Activated naive CD4-positive, alpha-beta T cell treated with Interleukin-2 at 50 U/mL for 16 hours (primary cell): ENCODE data around the gene TEX11.
"Not testable (repeated sequence)": the region's sequence is repeated elsewhere in the genome, so short reads cannot be mapped to it uniquely, and the experiment has no call there.

Experiments used
- DNase-seq: peaks from one replicate; pipeline ENCODE4 v3.0.0-alpha.2; 2020

TEX11 gene

GRCh38 chrX:70569922-70570576, 338.5 kb downstream of the TEX11 start:
- DNase-seq, result not testable (repeated sequence)

DNA sequence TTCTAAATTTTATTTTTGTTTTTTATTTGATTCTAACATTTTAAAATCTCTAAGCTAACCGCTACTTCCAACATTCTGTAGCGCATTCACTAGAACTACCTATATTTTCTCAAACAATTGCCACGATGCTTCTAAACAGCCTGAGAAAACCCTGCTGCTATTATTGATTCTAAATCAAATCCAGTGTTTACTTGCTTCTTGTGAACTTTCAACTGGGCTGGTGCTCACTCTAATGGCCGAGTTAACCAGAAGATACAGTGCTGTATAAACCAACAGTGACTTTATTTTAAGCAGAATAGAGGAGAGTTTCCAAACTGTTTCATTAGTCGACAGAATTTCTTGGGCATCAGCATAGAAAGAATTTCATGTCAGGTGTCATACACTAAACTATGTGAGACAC, 353.6 kb downstream of the TEX11 start:
- no peak for DNase-seq

GRCh38 chrX:70554523-70554922, 354.0 kb downstream of the TEX11 start:
- DNase-seq, result no peak

DNA sequence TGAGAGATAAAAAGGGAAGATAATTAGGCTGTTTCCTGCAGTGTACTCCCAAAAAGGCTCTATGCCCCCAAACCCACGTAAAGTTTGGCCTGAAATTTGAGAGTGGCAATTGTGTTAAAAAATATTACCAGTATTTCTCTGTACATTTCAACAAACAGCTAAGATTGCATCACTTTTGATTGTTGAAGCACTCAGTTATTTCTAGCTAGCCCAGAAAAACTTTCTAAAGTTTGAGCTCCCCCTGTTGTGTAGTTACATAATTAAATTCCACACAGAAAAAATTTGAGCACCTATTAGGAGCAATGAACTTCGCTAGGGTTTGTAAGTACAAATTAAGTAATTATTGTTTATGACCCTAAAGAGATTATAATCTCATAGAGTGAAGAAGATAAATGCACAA, 354.4 kb downstream of the TEX11 start:
- DNase-seq, result no peak

GRCh38 chrX:70553516-70553915, 355.0 kb downstream of the TEX11 start:
- DNase-seq, result no peak

DNA sequence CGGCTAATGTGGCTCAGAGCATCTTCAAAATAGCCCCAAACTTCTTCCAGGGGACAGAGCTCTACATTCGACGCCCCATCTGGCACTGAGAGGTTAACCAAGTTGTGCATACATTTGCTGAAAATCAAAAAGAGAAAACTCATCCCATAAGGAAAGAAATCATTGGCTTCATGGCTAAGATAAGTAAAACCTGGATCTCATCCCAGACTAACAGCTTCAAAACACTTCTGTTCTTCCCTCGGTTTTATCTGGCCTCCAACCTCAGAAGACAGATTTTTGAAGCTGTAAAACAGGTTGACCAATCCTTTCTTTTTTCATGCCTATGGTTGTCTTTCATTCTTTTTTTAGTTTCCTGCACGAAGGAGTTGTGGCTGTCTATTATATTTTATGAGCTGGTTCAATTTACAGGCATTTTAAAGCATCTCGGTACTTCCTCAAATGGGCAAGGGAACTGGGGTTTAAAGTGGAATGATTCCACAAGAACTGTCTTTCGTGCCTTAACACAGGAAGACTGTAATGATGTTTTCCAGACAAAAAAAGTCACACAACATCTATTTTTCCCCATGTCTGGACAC, 356.3 kb downstream of the TEX11 start:
- DNase-seq, result no peak

- no peak for DNase-seq
Observed at GRCh38 chrX:70549429-70549828, 359.1 kb downstream of the TEX11 start.

DNA sequence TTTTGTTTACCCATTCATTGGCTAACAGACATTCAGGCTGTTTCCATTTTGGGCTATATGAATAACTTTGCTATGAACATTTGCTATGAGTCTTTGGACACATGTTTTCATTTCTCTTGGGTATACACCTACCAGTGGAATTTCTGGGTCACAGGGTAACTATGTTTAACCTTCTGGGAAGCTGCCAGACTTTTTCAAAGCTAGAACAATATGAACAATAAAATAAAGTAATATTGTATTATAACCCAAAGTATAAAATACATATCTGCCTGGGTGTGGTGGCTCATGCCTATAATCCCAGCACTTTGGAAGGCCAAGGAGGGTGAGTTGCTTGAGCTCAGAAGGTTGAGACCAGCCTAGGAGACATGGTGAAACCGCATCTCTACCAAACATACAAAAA, 373.3 kb downstream of the TEX11 start:
- DNase-seq, result no peak

DNA sequence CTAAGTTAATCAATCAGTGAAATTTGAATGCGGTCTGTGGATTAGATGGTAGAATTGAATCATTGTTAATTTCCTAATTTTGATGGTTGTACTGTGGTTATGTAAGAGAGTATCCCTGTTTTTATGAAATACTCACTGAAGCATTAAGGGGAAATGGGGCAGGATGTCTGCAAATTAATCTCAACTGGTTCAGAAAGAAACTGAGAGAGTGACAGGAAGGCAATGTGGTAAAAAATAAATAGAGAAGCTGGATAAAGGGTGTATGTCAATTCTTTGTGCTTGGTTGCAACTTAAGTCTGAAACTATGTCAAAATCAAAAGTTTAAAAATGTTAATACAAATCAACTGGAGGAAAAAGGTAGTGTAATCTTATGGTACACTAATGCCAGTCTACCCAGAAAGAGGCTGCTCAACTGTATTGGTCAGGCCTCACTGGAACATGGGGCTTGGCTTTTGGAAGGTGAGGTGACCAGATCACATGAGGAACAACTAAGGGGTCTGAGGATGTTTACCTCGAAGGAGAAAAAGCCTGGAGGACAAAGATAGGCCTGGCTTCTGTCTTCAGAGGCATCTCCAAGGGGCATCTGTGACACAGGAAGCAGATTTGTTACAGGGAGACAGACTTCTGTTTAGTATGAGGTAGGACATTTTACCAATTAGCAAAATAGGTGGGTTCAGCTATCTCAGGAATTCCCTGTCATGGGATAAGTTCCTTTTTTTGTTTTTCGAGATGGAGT, 380.7 kb downstream of the TEX11 start:
- no peak for DNase-seq

GRCh38 chrX:70527053-70527452, 381.5 kb downstream of the TEX11 start:
- DNase-seq, result no peak

DNA sequence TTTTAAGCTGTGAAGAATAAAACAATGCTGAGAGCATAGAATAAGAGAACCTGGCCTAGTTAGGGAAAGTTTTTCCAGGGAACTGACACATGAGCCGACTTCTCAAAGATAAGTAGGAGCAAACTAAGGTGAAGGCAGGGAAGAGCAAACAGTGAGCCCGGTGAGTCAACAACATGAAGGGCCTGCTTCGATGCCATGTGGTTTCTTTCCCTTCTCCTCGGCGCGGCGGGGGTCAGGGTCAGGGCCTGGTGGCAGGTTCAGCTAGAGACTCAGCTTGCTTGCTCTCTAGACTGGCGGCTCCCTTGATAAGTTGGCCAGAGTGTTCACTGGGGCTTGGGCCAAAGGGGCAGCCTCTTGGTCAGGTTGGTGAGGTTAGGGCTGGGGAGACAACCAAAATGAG, 382.8 kb downstream of the TEX11 start:
- DNase-seq, result no peak

DNA sequence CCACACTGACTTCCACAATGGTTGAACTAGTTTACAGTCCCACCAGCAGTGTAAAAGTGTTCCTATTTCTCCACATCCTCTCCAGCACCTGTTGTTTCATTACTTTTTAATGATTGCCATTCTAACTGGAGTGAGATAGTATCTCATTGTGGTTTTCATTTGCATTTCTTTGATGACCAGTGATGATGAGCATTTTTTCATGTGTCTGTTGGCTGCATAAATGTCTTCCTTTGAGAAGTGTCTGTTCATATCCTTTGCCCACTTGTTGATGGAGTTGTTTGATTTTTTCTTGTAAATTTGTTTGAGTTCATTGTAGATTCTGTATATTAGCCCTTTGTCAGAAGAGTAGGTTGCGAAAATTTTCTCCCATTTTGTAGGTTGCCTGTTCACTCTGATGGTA, 392.8 kb downstream of the TEX11 start:
- not testable (repeated sequence) for DNase-seq

GRCh38 chrX:70515270-70515669, 393.2 kb downstream of the TEX11 start:
- DNase-seq, result not testable (repeated sequence)

- no peak for DNase-seq
Observed at GRCh38 chrX:70509078-70509477, 399.4 kb downstream of the TEX11 start.

- no peak for DNase-seq
Observed at GRCh38 chrX:70508296-70508911, 400.1 kb downstream of the TEX11 start.

DNA sequence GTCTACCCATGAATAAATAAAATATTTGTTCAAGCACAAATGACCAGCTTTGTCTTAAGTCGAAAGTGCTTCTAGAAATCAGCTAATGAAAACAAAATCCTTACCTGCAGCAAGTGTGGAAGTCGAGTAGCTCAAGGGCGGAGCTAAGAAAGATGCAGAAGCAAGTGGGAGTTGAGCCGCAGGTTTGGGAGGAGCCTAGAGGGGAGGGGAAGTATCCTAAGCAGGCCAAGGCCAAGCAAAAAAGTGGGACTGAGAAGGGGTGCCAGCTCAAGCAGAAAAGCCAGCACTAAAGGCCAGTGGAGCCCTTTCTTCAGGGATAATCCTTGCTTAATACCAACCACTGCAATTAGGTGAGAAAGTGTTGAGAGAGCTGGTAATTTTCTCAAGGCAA, 403.1 kb downstream of the TEX11 start:
- no peak for DNase-seq

DNA sequence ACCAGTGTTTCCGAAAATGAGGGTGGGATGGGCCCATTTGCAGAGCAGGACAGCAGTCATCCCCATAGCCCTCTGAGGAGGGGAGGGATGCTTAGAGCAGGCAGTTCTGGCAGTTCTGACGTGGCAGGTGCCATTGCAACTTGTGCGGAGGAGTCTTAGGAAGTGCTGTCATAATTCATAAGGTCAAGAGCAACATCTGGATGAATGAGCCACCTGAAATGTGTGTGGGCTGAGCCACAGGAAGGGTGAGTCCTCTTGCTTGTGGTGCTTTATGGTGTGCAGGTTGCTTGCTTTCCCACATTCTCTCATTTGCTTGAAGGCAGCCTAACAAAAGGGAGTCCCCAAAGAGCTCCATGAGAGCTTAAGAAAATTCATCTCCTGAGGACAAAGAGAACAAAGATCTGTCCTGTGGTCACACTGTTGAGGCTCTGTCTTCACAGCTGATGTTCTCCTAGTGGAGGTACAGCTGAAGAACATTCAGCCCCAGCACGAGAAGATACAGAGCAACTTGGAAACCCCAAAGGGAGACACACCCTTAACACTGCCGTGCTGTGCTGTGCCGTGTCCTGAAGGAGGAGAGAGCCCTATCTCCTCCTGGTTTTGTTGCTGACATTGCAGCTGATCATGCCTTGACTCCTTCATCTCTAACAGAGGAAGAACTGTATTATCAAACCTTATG, 403.6 kb downstream of the TEX11 start:
- DNase-seq, result peak; percentile 37

- DNase-seq, result no peak
Observed at GRCh38 chrX:70500826-70501225, 407.7 kb downstream of the TEX11 start.

GRCh38 chrX:70498129-70498528, 410.4 kb downstream of the TEX11 start:
- DNase-seq, result no peak

DNA sequence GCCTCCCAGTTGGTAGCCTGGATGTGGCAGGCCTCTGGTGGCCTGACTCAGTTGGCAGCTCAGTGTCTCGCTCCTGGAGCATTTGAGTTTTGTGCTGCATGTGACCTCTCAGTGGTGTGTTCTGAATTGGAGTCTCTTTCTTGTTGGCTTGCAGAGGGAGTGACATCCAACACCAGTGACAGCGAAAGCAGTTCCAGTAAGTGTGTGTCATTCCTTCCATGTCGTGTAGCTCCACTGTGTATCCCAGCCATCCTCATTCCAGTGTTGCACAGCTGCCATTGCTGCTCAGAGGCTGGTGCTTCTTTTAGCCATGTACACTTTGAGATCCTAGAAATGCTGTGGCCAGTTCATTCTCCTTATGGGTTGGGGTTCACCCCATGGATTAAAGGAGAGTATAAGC, 411.5 kb downstream of the TEX11 start:
- DNase-seq, result no peak

GRCh38 chrX:70496491-70496890, 412.0 kb downstream of the TEX11 start:
- DNase-seq, result no peak

DNA sequence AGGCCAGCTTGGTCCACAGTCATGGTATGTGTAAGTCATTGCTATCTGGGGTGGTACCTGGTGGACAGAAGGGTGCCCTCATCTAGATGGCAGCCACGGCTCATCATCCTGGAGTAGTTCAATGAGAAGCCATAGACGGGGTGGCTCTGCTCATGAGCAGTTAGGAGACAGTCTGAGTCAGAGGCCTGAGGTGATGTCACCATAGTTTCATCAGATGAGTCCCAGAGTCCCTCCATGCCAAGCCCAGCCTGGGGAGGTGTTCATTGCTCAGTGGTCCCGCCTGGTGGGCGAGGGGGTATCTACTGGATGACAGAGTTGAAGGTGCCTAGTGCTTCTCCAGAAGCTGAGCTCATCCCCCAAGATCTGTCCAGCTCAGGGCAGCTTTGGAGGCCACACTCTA, 414.1 kb downstream of the TEX11 start:
- DNase-seq, result peak; percentile 1

DNA sequence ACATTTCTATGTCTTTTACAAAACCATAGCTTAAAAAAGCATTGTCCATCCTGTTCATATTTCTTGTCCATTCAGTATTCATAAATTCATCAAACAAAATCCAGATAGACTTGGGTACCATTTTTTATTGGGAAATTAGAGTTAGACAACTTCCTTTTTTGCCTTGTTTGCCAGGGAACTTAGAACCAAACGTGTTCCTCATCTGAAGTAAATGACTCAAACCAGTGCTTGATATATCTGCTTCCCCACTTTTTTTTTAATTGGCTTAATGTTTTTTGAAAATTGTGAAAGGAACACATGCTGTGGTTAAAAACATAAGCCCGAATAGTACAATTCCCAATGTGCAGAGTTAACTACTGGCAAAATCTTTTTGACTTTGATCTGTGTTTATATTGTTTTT, 419.7 kb downstream of the TEX11 start:
- no peak for DNase-seq
